ENCODE results near the gene SHROOM2. TPM values are rescaled to one million over a fixed set of nuclear protein-coding genes. Genes with fewer than 3 reads are reported as not detected.

Gene SHROOM2
- total and polyA plus RNA-seq, 4 donors: 3.0 to 15.5 (median 5.0) TPM

DNA sequence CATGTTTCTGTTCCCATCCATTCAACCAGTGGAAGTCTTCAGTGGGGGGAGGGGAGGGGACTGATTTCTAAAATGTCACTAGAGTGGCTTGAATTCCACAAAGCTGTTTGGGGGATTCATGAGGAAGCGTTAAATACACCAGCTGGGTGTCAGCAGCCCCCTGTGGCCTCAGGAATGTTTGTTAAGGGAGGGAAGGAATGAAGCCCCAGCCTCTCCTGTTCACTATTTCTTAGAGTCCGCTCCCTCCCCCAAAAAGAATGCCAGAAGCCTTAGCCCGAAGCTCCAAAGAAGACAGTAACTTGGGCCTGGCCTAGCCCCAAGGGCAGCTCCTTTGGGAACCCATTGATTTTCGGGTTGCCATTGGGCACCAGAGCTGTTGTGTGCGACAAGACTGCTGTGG lies 3.3 kb downstream of the SHROOM2 start:
- Histone ChIP-seq H3K4me1 (ENCODE audit: control insufficient read depth in 5 of 5, insufficient read depth in 5 of 5, low read length in 5 of 5) (peaks cover 0 to 32% (median 7%) of the 10 kb centered on the region in 5 donors), H3K36me3 (ENCODE audit: control insufficient read depth in 4 of 4, insufficient read depth in 4 of 4, low read length in 4 of 4) (no peaks in the 10 kb centered on the region), H3K9me3 (ENCODE audit: control insufficient read depth in 4 of 4, insufficient read depth in 3 of 4, low read length in 3 of 4) (peaks cover 0 to 7% (median 0%) of the 10 kb centered on the region in 4 donors), H3K9ac (ENCODE audit: insufficient read depth in 1 of 2, low read length in 2 of 2) (no peak overlapping the region), H3K27ac (ENCODE audit: low read depth in 1 of 2, low read length in 1 of 2) (no peak overlapping the region), H3K27me3 (ENCODE audit: control insufficient read depth in 3 of 3, insufficient read depth in 3 of 3, low read length in 2 of 3) (peaks cover 12 to 17% (median 12%) of the 10 kb centered on the region in 3 donors), H3K4me3 (no peak overlapping the region)
- WGBS, 2 donors: 58 to 69% methylated on average over 5 of the region's 5 CpGs
- ATAC-seq (ENCODE audit: insufficient read depth, low FRiP score): no peak
- TF ChIP-seq CTCF (IDR thresholded peaks at IDR 0.05; ENCODE audit: control extremely low read depth, extremely low read depth): no peak
- DNase-seq: no peak

DNA sequence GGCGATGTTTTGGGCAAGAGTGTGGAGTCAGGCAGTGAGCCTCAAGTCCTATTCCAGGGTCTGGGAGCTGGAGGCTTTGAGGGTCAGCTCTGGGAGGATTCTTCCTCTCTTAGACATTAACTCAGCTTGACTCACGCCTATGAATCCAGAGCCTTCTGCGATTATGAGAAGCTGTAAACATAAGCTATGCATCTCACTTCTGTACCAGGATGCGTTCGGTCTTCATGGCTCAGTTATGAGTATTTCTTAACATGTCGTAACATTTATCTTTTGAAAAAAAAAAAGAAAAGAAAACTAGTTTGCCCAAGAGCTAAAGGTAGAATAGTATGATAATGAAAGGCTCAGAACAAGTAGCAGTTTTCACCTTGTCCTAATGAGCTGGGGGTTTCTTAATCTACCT lies 4.6 kb downstream of the SHROOM2 start:
- Histone ChIP-seq H3K4me3 (no peak overlapping the region), H3K4me1 (ENCODE audit: control insufficient read depth in 5 of 5, insufficient read depth in 5 of 5, low read length in 5 of 5) (peaks cover 0 to 32% (median 7%) of the 10 kb centered on the region in 5 donors), H3K27ac (ENCODE audit: low read depth in 1 of 2, low read length in 1 of 2) (no peak overlapping the region), H3K27me3 (ENCODE audit: control insufficient read depth in 3 of 3, insufficient read depth in 3 of 3, low read length in 2 of 3) (peaks cover 8 to 17% (median 11%) of the 10 kb centered on the region in 3 donors), H3K9me3 (ENCODE audit: control insufficient read depth in 4 of 4, insufficient read depth in 3 of 4, low read length in 3 of 4) (peaks cover 0 to 7% (median 2%) of the 10 kb centered on the region in 4 donors), H3K9ac (ENCODE audit: insufficient read depth in 1 of 2, low read length in 2 of 2) (no peak overlapping the region), H3K36me3 (ENCODE audit: control insufficient read depth in 4 of 4, insufficient read depth in 4 of 4, low read length in 4 of 4) (no peaks in the 10 kb centered on the region)
- 77 to 85% methylated on average over 6 of the region's 6 CpGs for WGBS, 2 donors
- no peak for ATAC-seq (ENCODE audit: insufficient read depth, low FRiP score)
- DNase-seq: peak in 1 of 3 donors; percentile 14
- TF ChIP-seq CTCF (IDR thresholded peaks at IDR 0.05; ENCODE audit: control extremely low read depth, extremely low read depth): no peak

DNA sequence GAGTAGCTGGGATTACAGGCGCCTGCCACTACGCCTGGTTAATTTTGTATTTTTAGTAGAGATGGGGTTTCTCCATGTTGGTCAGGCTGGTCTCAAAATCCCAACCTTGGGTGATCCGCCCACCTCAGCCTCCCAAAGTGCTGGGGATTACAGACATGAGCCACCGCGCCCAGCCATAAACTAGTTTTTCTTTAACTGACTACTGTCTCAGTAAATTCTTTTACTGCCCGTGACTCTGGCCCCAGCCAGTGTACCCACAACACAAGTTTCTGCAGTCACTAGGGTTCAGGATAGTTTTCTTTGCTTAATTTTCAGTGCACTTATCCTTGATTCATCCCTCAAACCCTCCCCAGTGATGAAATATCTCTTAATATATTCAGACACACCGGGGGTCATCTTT lies 8.3 kb downstream of the SHROOM2 start:
- 89 to 98% methylated on average over 7 of the region's 7 CpGs for WGBS, 2 donors

More for the DNA sequence above, 8.3 kb downstream of the SHROOM2 start:
- Histone ChIP-seq H3K27me3 (ENCODE audit: control insufficient read depth in 3 of 3, insufficient read depth in 3 of 3, low read length in 2 of 3) (peaks cover 0 to 7% (median 2%) of the 10 kb centered on the region in 3 donors), H3K4me3 (no peak overlapping the region), H3K4me1 (ENCODE audit: control insufficient read depth in 5 of 5, insufficient read depth in 5 of 5, low read length in 5 of 5) (peaks cover 0 to 17% (median 2%) of the 10 kb centered on the region in 5 donors), H3K27ac (ENCODE audit: low read depth in 1 of 2, low read length in 1 of 2) (no peak overlapping the region), H3K36me3 (ENCODE audit: control insufficient read depth in 4 of 4, insufficient read depth in 4 of 4, low read length in 4 of 4) (no peaks in the 10 kb centered on the region), H3K9ac (ENCODE audit: insufficient read depth in 1 of 2, low read length in 2 of 2) (no peak overlapping the region), H3K9me3 (ENCODE audit: control insufficient read depth in 4 of 4, insufficient read depth in 3 of 4, low read length in 3 of 4) (peaks cover 0 to 8% (median 2%) of the 10 kb centered on the region in 4 donors)
- DNase-seq (no peak), ATAC-seq (ENCODE audit: insufficient read depth, low FRiP score) (no peak)
- no peak for TF ChIP-seq CTCF (IDR thresholded peaks at IDR 0.05; ENCODE audit: control extremely low read depth, extremely low read depth)
